ENCODE results near the gene WNT2B. TPM values are rescaled to one million over a fixed set of nuclear protein-coding genes. Genes with fewer than 3 reads are reported as not detected.
A peak's percentile ranks its signal among the peaks of the same experiment; 100 is the strongest.

Gene WNT2B
- polyA plus RNA-seq, 1 donor (not counting 4 experiments of a cell fraction or from before 2014, with no cell fraction given): 0.51 TPM

- Histone ChIP-seq H2AFZ (ENCODE audit: control insufficient read depth, low read length) (no peak overlapping the region), H3K9me3 (ENCODE audit: control insufficient read depth, low read depth, low read length) (no peaks in the 10 kb centered on the region), H3K79me2 (ENCODE audit: control insufficient read depth, insufficient read depth, low read length) (no peaks in the 10 kb centered on the region), H3K27ac (ENCODE audit: control insufficient read depth, insufficient read depth, low read length) (peak overlapping the region; percentile 40), H3K4me1 (ENCODE audit: control insufficient read depth, extremely low read depth, insufficient read depth, low read length) (peaks cover 55% of the 10 kb centered on the region), H4K20me1 (ENCODE audit: control insufficient read depth, extremely low read depth, insufficient read depth, low read length) (no peaks in the 10 kb centered on the region), H3K36me3 (ENCODE audit: control insufficient read depth in 2 of 2, extremely low read depth in 1 of 2, insufficient read depth in 2 of 2, low read length in 2 of 2) (no peaks in the 10 kb centered on the region), H3K4me3 (ENCODE audit: control insufficient read depth in 2 of 3, extremely low read depth in 1 of 3, insufficient read depth in 2 of 3, low read depth in 1 of 3, low read length in 3 of 3) (no peak overlapping the region), H3K9ac (ENCODE audit: control insufficient read depth, extremely low read depth, insufficient read depth, low read length) (no peak overlapping the region), H3K27me3 (ENCODE audit: control insufficient read depth, extremely low read depth, insufficient read depth, low read length) (no peaks in the 10 kb centered on the region), H3K4me2 (ENCODE audit: control insufficient read depth, extremely low read depth, insufficient read depth, low read depth, low read length) (peak overlapping the region; percentile 49), H3K9me1 (ENCODE audit: control insufficient read depth, extremely low read depth, insufficient read depth, low read length) (peaks cover 3% of the 10 kb centered on the region)
- no peak for FAIRE-seq
- dilution Hi-C loops (cut with MboI; ENCODE audit: extremely low pct_ligation_motif_present, low sequenced_read_pairs): no loop called here
- TF ChIP-seq EZH2 (IDR thresholded peaks at IDR 0.05; ENCODE audit: low read length): no peak
- TF ChIP-seq CTCF (optimal IDR thresholded peaks at IDR 0.05 in 1 of 3, IDR thresholded peaks at IDR 0.05 in 1 of 3, conservative IDR thresholded peaks at IDR 0.05 in 1 of 3; ENCODE audit: extremely low read depth in 1 of 3, insufficient read depth in 2 of 3, low read length in 3 of 3): no peak
- no peak for DNase-seq (ENCODE audit: low read depth, low spot score)
These were observed 44.3 kb upstream of the WNT2B start for GRCh38 chr1:112464501-112464900.

GRCh38 chr1:112465122-112465521, 43.6 kb upstream of the WNT2B start:
- TF ChIP-seq EZH2 (IDR thresholded peaks at IDR 0.05; ENCODE audit: low read length) (no peak), CTCF (optimal IDR thresholded peaks at IDR 0.05 in 1 of 3, IDR thresholded peaks at IDR 0.05 in 1 of 3, conservative IDR thresholded peaks at IDR 0.05 in 1 of 3; ENCODE audit: extremely low read depth in 1 of 3, insufficient read depth in 2 of 3, low read length in 3 of 3) (no peak)
- FAIRE-seq (peak; percentile 34), DNase-seq (ENCODE audit: low read depth, low spot score) (no peak)
- no peak overlapping the region for H3K4me3 ChIP-seq (ENCODE audit: control insufficient read depth in 2 of 3, extremely low read depth in 1 of 3, insufficient read depth in 2 of 3, low read depth in 1 of 3, low read length in 3 of 3)
- H3K4me2 ChIP-seq (ENCODE audit: control insufficient read depth, extremely low read depth, insufficient read depth, low read depth, low read length): peak overlapping the region; percentile 92
- H3K9me1 ChIP-seq (ENCODE audit: control insufficient read depth, extremely low read depth, insufficient read depth, low read length): peaks cover 3% of the 10 kb centered on the region
- H2AFZ ChIP-seq (ENCODE audit: control insufficient read depth, low read length): no peak overlapping the region
- H3K27me3 ChIP-seq (ENCODE audit: control insufficient read depth, extremely low read depth, insufficient read depth, low read length): no peaks in the 10 kb centered on the region
- peak overlapping the region; percentile 80 for H3K9ac ChIP-seq (ENCODE audit: control insufficient read depth, extremely low read depth, insufficient read depth, low read length)
- H4K20me1 ChIP-seq (ENCODE audit: control insufficient read depth, extremely low read depth, insufficient read depth, low read length): no peaks in the 10 kb centered on the region
- dilution Hi-C loops (cut with MboI; ENCODE audit: extremely low pct_ligation_motif_present, low sequenced_read_pairs): no loop called here
- no peaks in the 10 kb centered on the region for H3K79me2 ChIP-seq (ENCODE audit: control insufficient read depth, insufficient read depth, low read length)
- peak overlapping the region; percentile 40 for H3K27ac ChIP-seq (ENCODE audit: control insufficient read depth, insufficient read depth, low read length)
- H3K4me1 ChIP-seq (ENCODE audit: control insufficient read depth, extremely low read depth, insufficient read depth, low read length): peaks cover 60% of the 10 kb centered on the region
- no peaks in the 10 kb centered on the region for H3K36me3 ChIP-seq (ENCODE audit: control insufficient read depth in 2 of 2, extremely low read depth in 1 of 2, insufficient read depth in 2 of 2, low read length in 2 of 2)
- H3K9me3 ChIP-seq (ENCODE audit: control insufficient read depth, low read depth, low read length): no peaks in the 10 kb centered on the region

Data from keratinocyte (primary cell).